Testis (tissue), 3 donors: ENCODE data around the gene HPS3. TPM values are rescaled to one million over a fixed set of nuclear protein-coding genes. Genes with fewer than 3 reads are reported as not detected.

Source experiments
- DNase-seq: peaks from one replicate; pipeline ENCODE4 v3.0.0-alpha.2; 2019
- H3K27ac ChIP-seq, 2 donors: fragments of 200-600 bp; sonication (generic); one replicate each; pipeline ENCODE4 v1.5.1; 2019
- H3K27me3 ChIP-seq: fragments of 200-600 bp; sonication (generic); one replicate; pipeline ENCODE4 v1.5.1; 2019
- H3K36me3 ChIP-seq: fragments of 200-600 bp; sonication (generic); one replicate; pipeline ENCODE4 v1.5.1; 2017; ENCODE audit warnings: low read depth; ENCODE audit errors: missing control alignments
- H3K4me1 ChIP-seq: fragments of 200-600 bp; sonication (generic); one replicate; pipeline ENCODE4 v1.5.1; 2019
- H3K4me3 ChIP-seq, 2 donors: fragments of 200-600 bp; sonication (generic); one replicate each; pipeline ENCODE4 v1.5.1; 2017 to 2019
- H3K9me3 ChIP-seq: fragments of 200-600 bp; sonication (generic); one replicate; pipeline ENCODE4 v1.5.1; 2017
- CTCF ChIP-seq, 3 experiments: fragments of 450-650 bp in 2 of 3; fragments of 200-600 bp in 1 of 3; sonication (generic) in 1 of 3; IDR thresholded peaks; one replicate each; pipeline ENCODE4 v1.5.1; 2016 to 2019; ENCODE audit warnings: antibody characterized with exemption in 3 of 3, mild to moderate bottlenecking in 2 of 3, moderate library complexity in 1 of 3
- POLR2A ChIP-seq: fragments of 450-650 bp; IDR thresholded peaks from one replicate; pipeline ENCODE4 v1.6.1; 2017; ENCODE audit warnings: antibody characterized with exemption, mild to moderate bottlenecking, moderate library complexity
- WGBS, 2 donors: methylation state at CpG; one replicate each; pipeline ENCODE4 v1.1.5; 2018; 5-methylcytosine and 5-hydroxymethylcytosine counted together
- intact Hi-C: fragments of 100-400 bp; cut with DNase I; formaldehyde crosslinking; loops from one replicate; pipeline ENCODE4 v1.15.1; 2023; ENCODE audit warnings: low total_unique reads
- polyA plus RNA-seq: library from polyadenylated mRNA; stranded (reverse); fragments of 350-450 nt; fragmentation: Illumina TruSeq; extraction: RNeasy Lipid Tissue Mini Kit (QIAGEN cat#74804); gene quantifications from one replicate; pipeline ENCODE4 v1.2.3, GENCODE V29; 2014; ENCODE audit warnings: low read depth, low replicate concordance; ENCODE audit not compliant: insufficient read depth
- total RNA-seq, 2 donors: library from RNA; depleted of rRNA; stranded (reverse); fragments of >200 nt; gene quantifications; one replicate each; pipeline ENCODE4 v1.2.3, GENCODE V29; 2016

The HPS3 gene
- total and polyA plus RNA-seq, 3 donors from 2014 or later: 14.6 to 27.8 (median 25.8) TPM

GRCh38 chr3:149101641-149102040 lies 27.8 kb upstream of the HPS3 start:
- Histone ChIP-seq H3K36me3 (no peaks in the 10 kb centered on the region), H3K27ac (no peak overlapping the region), H3K27me3 (no peaks in the 10 kb centered on the region), H3K9me3 (no peaks in the 10 kb centered on the region), H3K4me1 (no peaks in the 10 kb centered on the region), H3K4me3 (no peak overlapping the region)
- no peak for DNase-seq
- intact Hi-C loops: no loop called here
- TF ChIP-seq POLR2A (no peak), CTCF (IDR thresholded peaks at IDR 0.05) (no peak)
- WGBS, 2 donors: 83 to 90% methylated on average over 3 of the region's 3 CpGs

- Histone ChIP-seq H3K9me3 (no peaks in the 10 kb centered on the region), H3K27me3 (no peaks in the 10 kb centered on the region), H3K36me3 (no peaks in the 10 kb centered on the region), H3K27ac (no peak overlapping the region), H3K4me3 (no peak overlapping the region), H3K4me1 (no peaks in the 10 kb centered on the region)
- intact Hi-C loops: no loop called here
- TF ChIP-seq CTCF (IDR thresholded peaks at IDR 0.05) (no peak), POLR2A (no peak)
- 72 to 82% methylated on average over 3 of the region's 3 CpGs for WGBS, 2 donors
- no peak for DNase-seq
These were observed 25.0 kb upstream of the HPS3 start for GRCh38 chr3:149104484-149104883.

- H3K27me3 ChIP-seq: no peaks in the 10 kb centered on the region
- TF ChIP-seq POLR2A (no peak), CTCF (IDR thresholded peaks at IDR 0.05) (no peak)
- H3K9me3 ChIP-seq: no peaks in the 10 kb centered on the region
- no peak overlapping the region for H3K27ac ChIP-seq
- DNase-seq: no peak
- intact Hi-C loops: no loop called here
- H3K4me1 ChIP-seq: no peaks in the 10 kb centered on the region
- H3K36me3 ChIP-seq: no peaks in the 10 kb centered on the region
- 40 to 59% methylated on average over 1 of the region's 1 CpG for WGBS, 2 donors
- no peak overlapping the region for H3K4me3 ChIP-seq
These were observed 15.0 kb upstream of the HPS3 start for GRCh38 chr3:149114458-149114857.

GRCh38 chr3:149115114-149115513 lies 14.3 kb upstream of the HPS3 start:
- no peaks in the 10 kb centered on the region for H3K4me1 ChIP-seq
- WGBS, 2 donors: 66 to 72% methylated on average over 5 of the region's 5 CpGs
- no peak overlapping the region for H3K4me3 ChIP-seq
- no peaks in the 10 kb centered on the region for H3K9me3 ChIP-seq
- H3K36me3 ChIP-seq: no peaks in the 10 kb centered on the region
- TF ChIP-seq POLR2A (no peak), CTCF (IDR thresholded peaks at IDR 0.05) (no peak)
- DNase-seq: no peak
- no peaks in the 10 kb centered on the region for H3K27me3 ChIP-seq
- intact Hi-C loops: no loop called here
- no peak overlapping the region for H3K27ac ChIP-seq

- intact Hi-C loops: no loop called here
- TF ChIP-seq CTCF (IDR thresholded peaks at IDR 0.05) (no peak), POLR2A (no peak)
- H3K27me3 ChIP-seq: no peaks in the 10 kb centered on the region
- H3K9me3 ChIP-seq: no peaks in the 10 kb centered on the region
- 82 to 94% methylated on average over 6 to 9 of the region's 9 CpGs for WGBS, 2 donors
- H3K27ac ChIP-seq: no peak overlapping the region
- H3K4me3 ChIP-seq: no peak overlapping the region
- H3K36me3 ChIP-seq: no peaks in the 10 kb centered on the region
- DNase-seq: no peak
- no peaks in the 10 kb centered on the region for H3K4me1 ChIP-seq
These were observed 10.7 kb upstream of the HPS3 start for GRCh38 chr3:149118724-149119123.
